Gastroesophageal sphincter (tissue), 3 donors: Measurements from ENCODE around the gene CDH13.

Experiments
- CTCF ChIP-seq, 4 experiments: fragments of 200-600 bp in 2 of 4; fragments of 450-650 bp in 2 of 4; sonication (generic) in 1 of 4; IDR thresholded peaks; one replicate each; pipeline ENCODE4 v1.5.1; 2017 to 2019; ENCODE audit warnings: antibody characterized with exemption in 4 of 4, mild to moderate bottlenecking in 2 of 4, moderate library complexity in 2 of 4
- EP300 ChIP-seq: sonication (generic); formaldehyde crosslinking; IDR thresholded peaks from one replicate; pipeline ENCODE4 v1.6.1; 2017; ENCODE audit warnings: antibody characterized with exemption, mild to moderate bottlenecking
- POLR2A ChIP-seq, 2 donors: fragments of 450-650 bp; IDR thresholded peaks; one replicate each; pipeline ENCODE4 v1.6.1; 2017; ENCODE audit warnings: antibody characterized with exemption in 2 of 2, mild to moderate bottlenecking in 2 of 2, moderate library complexity in 1 of 2
- POLR2AphosphoS5 ChIP-seq: sonication (generic); formaldehyde crosslinking; IDR thresholded peaks from one replicate; pipeline ENCODE4 v1.6.1; 2017; ENCODE audit warnings: antibody characterized with exemption

GRCh38 chr16:83552930-83553329, 926.2 kb downstream of the CDH13 start:
- TF ChIP-seq CTCF (IDR thresholded peaks at IDR 0.05) (no peak), POLR2A (IDR thresholded peaks at IDR 0.05) (no peak), POLR2AphosphoS5 (no peak), EP300 (no peak)
